HG02973 (cell line): ENCODE measurements around the gene VMAC.
"Not testable (repeated sequence)": the region's sequence is repeated elsewhere in the genome, so short reads cannot be mapped to it uniquely, and the experiment has no call there.

Experiments
- ATAC-seq: cut with Tn5 transposase; IDR thresholded peaks from one replicate; pipeline ENCODE4 v1.9.1; 2021; ENCODE audit warnings: moderate library complexity; ENCODE audit not compliant: unreplicated experiment

VMAC gene

GRCh38 chr19:5883157-5883873, 21.4 kb upstream of the VMAC start:
- not testable (repeated sequence) for ATAC-seq

GRCh38 chr19:5884065-5884811, 20.4 kb upstream of the VMAC start:
- not testable (repeated sequence) for ATAC-seq

GRCh38 chr19:5889288-5889971, 15.2 kb upstream of the VMAC start:
- no peak for ATAC-seq

- no peak for ATAC-seq
These were observed 14.6 kb upstream of the VMAC start for GRCh38 chr19:5890099-5890498.

GRCh38 chr19:5891572-5891937, 13.1 kb upstream of the VMAC start:
- no peak for ATAC-seq

- ATAC-seq = no peak
These were observed 12.5 kb upstream of the VMAC start for GRCh38 chr19:5891938-5892771.

- no peak for ATAC-seq
These were observed 11.8 kb upstream of the VMAC start for GRCh38 chr19:5892772-5893275.

- no peak for ATAC-seq
These were observed 11.3 kb upstream of the VMAC start for GRCh38 chr19:5893296-5893903.

- ATAC-seq = no peak
These were observed 10.6 kb upstream of the VMAC start for GRCh38 chr19:5893907-5894703.

- no peak for ATAC-seq
These were observed 9.8 kb upstream of the VMAC start for GRCh38 chr19:5894704-5895349.

- ATAC-seq = no peak
These were observed 9.3 kb upstream of the VMAC start for GRCh38 chr19:5895409-5895808.

- ATAC-seq = no peak
These were observed 8.8 kb upstream of the VMAC start for GRCh38 chr19:5895890-5896289.

GRCh38 chr19:5896365-5897076, 8.2 kb upstream of the VMAC start:
- ATAC-seq = no peak

GRCh38 chr19:5897189-5897969, 7.3 kb upstream of the VMAC start:
- ATAC-seq = no peak

- no peak for ATAC-seq
These were observed 4.7 kb upstream of the VMAC start for GRCh38 chr19:5899728-5900526.

- ATAC-seq = no peak
These were observed 3.7 kb upstream of the VMAC start for GRCh38 chr19:5900976-5901375.

- no peak for ATAC-seq
These were observed 1.5 kb upstream of the VMAC start for GRCh38 chr19:5903056-5903623.
